Measurements from ENCODE around the gene ZNRF3. TPM values are rescaled to one million over a fixed set of nuclear protein-coding genes. Genes with fewer than 3 reads are reported as not detected.

Gene ZNRF3
- total RNA-seq, 6 experiments from 2014 or later: 5.8 to 9.2 (median 6.9) TPM

DNA sequence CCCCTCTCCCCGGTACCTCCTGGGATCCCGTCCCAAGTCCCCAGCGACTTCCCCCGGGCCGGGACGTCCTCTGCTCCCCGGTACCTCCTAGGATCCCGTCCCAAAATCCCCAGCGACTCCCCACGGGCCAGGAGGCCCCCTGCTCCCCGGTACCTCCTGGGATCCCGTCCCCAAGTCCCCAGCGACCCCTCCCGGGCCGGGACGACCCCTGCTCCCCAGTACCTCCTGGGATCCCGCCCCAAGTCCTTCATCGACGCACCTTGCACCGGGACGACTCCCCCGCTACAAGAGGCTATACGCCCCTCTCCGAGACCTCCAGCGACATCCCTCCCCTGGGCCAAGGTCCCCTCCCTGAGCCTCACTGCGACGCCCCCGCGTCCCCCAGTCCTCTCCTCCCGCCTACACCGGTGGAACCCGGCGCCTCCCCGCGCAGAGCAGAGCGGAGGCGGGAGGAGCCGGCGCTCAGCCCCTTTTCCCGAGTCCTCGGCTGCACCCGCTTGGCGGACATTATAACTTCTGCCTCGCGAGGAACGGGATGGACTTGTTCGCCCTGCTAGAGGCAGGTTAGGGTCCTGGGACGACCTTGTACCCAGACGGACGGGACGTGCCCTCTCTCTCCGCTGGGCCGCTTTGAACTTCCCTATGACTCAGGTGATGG lies 190.4 kb downstream of the ZNRF3 start:
- H3K9me3 ChIP-seq: no peaks in the 10 kb centered on the region
- H3K27me3 ChIP-seq: no peaks in the 10 kb centered on the region
- TF ChIP-seq, protein P1, sequence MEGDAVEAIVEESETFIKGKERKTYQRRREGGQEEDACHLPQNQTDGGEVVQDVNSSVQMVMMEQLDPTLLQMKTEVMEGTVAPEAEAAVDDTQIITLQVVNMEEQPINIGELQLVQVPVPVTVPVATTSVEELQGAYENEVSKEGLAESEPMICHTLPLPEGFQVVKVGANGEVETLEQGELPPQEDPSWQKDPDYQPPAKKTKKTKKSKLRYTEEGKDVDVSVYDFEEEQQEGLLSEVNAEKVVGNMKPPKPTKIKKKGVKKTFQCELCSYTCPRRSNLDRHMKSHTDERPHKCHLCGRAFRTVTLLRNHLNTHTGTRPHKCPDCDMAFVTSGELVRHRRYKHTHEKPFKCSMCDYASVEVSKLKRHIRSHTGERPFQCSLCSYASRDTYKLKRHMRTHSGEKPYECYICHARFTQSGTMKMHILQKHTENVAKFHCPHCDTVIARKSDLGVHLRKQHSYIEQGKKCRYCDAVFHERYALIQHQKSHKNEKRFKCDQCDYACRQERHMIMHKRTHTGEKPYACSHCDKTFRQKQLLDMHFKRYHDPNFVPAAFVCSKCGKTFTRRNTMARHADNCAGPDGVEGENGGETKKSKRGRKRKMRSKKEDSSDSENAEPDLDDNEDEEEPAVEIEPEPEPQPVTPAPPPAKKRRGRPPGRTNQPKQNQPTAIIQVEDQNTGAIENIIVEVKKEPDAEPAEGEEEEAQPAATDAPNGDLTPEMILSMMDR (IDR thresholded peaks at IDR 0.05): peak in 1 of 4 donors; percentile 5
- TF ChIP-seq POLR2A (IDR thresholded peaks at IDR 0.05): no peak
- peak overlapping the region; percentile 54 to 65 (median 54) for H3K4me3 ChIP-seq
- 3% methylated on average over 13 of the region's 53 CpGs for WGBS (ENCODE audit: insufficient coverage, low coverage, low lambda C conversion rate, missing lambda C conversion rate)
- H3K27ac ChIP-seq: peak overlapping the region in 1 of 3 donors; percentile 51
- H3K36me3 ChIP-seq: no peaks in the 10 kb centered on the region
- intact Hi-C loops (cut with DNase I): no loop called here
- peaks cover 0 to 24% (median 4%) of the 10 kb centered on the region in 4 donors for H3K4me1 ChIP-seq
- peak; percentile 30 to 48 (median 35) for ATAC-seq
- DNase-seq: peak; percentile 62 to 72 (median 65)

GRCh38 chr22:29074276-29074772 lies 191.0 kb downstream of the ZNRF3 start:
- ATAC-seq: no peak
- TF ChIP-seq, protein P1 (IDR thresholded peaks at IDR 0.05): no peak
- TF ChIP-seq POLR2A (IDR thresholded peaks at IDR 0.05): no peak
- intact Hi-C loops (cut with DNase I): no loop called here
- H3K27ac ChIP-seq: peak overlapping the region in 1 of 3 donors; percentile 51
- H3K27me3 ChIP-seq: no peaks in the 10 kb centered on the region
- H3K9me3 ChIP-seq: no peaks in the 10 kb centered on the region
- WGBS (ENCODE audit: insufficient coverage, low coverage, low lambda C conversion rate, missing lambda C conversion rate): 40% methylated on average over 6 of the region's 10 CpGs
- peaks cover 0 to 24% (median 4%) of the 10 kb centered on the region in 4 donors for H3K4me1 ChIP-seq
- no peaks in the 10 kb centered on the region for H3K36me3 ChIP-seq
- no peak for DNase-seq
- H3K4me3 ChIP-seq: peak overlapping the region; percentile 54 to 65 (median 54)

DNA sequence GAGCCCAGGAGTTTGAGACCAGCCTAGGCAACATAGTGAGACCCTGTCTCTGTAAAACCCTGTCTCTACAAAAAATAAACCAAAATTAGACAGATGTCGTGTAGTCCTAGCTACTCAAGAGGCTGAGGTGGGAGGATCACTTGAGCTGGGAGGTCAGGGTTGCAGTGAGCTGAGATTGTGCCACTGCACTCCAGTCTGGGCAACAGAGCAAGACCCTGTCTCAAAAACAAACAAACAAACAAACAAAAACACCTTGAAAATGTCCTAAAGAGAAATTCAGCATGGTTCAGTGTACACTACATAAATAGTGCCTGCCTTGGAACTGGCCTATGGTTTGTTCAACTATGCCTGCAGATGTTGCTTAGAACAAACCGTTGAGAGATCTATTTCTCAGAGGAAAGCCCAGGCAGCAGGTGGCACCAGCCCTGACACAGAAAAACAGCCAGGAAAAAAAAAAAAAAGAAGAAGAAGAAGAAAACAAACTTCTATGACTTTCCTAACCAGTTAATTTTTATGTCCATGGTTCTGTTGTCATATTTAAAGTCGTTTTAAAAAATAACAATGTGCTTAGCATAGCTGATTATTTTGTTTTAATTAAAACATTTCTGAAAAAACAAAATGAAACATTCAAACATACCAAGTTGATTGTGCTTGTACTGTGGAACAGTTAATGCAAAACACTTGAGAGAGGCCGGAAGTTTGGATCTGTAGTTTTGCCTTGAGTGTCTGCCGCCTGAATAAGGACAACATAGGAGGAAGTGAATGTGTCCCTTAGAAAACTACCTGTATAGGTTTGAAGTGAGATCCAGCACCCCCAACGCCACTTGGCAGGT lies 194.9 kb downstream of the ZNRF3 start:
- WGBS (ENCODE audit: insufficient coverage, low coverage, low lambda C conversion rate, missing lambda C conversion rate): 82% methylated on average over 6 of the region's 6 CpGs
- H3K4me3 ChIP-seq: no peak overlapping the region
- TF ChIP-seq POLR2A (IDR thresholded peaks at IDR 0.05): no peak
- TF ChIP-seq, protein P1 (IDR thresholded peaks at IDR 0.05): no peak
- intact Hi-C loops (cut with DNase I): no loop called here
- no peaks in the 10 kb centered on the region for H3K36me3 ChIP-seq
- ATAC-seq (no peak), DNase-seq (peak in 1 of 3 donors; percentile 32)
- no peaks in the 10 kb centered on the region for H3K27me3 ChIP-seq
- H3K4me1 ChIP-seq: peaks cover 0 to 25% (median 5%) of the 10 kb centered on the region in 4 donors
- H3K9me3 ChIP-seq: no peaks in the 10 kb centered on the region
- no peak overlapping the region for H3K27ac ChIP-seq

GRCh38 chr22:29078869-29079207 lies 195.5 kb downstream of the ZNRF3 start:
- ATAC-seq (no peak), DNase-seq (no peak)
- WGBS (ENCODE audit: insufficient coverage, low coverage, low lambda C conversion rate, missing lambda C conversion rate): 87% methylated on average over 5 of the region's 6 CpGs
- intact Hi-C loops (cut with DNase I): no loop called here
- Histone ChIP-seq H3K9me3 (no peaks in the 10 kb centered on the region), H3K27me3 (no peaks in the 10 kb centered on the region), H3K36me3 (no peaks in the 10 kb centered on the region), H3K27ac (no peak overlapping the region), H3K4me3 (no peak overlapping the region), H3K4me1 (peaks cover 0 to 25% (median 5%) of the 10 kb centered on the region in 4 donors)
- no peak for TF ChIP-seq POLR2A (IDR thresholded peaks at IDR 0.05)
- TF ChIP-seq, protein P1 (IDR thresholded peaks at IDR 0.05): no peak
